Measurements from ENCODE around the gene SCN4A. TPM values are rescaled to one million over a fixed set of nuclear protein-coding genes. Genes with fewer than 3 reads are reported as not detected.
"Not testable (repeated sequence)": the region's sequence is repeated elsewhere in the genome, so short reads cannot be mapped to it uniquely, and the experiment has no call there.

The SCN4A gene
- total RNA-seq, 1 donor from 2014 or later = not detected

DNA sequence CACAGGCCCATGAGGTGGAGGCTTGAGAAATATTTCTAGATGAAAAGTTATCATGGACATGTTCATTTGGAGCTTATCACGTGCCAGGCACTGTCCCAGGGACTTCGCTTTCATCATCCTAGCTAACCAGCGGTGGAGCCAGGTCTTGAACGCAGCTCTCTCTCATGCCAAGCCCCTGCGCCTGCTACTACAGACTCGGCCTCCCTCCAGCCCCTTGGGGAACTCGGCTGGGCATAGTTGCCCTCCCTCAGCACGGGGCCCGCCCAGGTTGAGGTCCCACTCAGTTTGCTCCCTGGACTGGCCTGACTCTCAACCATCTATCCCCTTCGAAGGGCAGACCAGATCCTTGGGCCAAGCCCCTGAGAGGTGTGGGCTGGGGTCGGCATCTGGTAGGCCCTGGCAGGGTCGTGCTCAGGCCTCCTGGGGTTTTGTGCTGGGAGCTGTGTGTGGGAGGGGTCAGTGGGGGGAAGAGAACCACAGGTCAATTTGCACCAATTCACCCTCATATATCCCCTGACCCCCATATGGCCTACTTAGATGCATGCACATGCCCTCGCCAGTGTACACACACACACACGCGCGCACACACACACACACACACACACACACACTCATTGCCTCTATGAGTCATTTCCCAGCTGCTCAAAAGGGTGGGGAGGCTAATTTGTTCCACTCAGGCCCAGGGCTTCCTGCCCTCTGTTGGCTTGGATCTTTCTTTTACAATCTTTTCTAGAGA lies 12.1 kb upstream of the SCN4A start:
- DNase-seq (ENCODE audit: low read depth) = peak; percentile 64

DNA sequence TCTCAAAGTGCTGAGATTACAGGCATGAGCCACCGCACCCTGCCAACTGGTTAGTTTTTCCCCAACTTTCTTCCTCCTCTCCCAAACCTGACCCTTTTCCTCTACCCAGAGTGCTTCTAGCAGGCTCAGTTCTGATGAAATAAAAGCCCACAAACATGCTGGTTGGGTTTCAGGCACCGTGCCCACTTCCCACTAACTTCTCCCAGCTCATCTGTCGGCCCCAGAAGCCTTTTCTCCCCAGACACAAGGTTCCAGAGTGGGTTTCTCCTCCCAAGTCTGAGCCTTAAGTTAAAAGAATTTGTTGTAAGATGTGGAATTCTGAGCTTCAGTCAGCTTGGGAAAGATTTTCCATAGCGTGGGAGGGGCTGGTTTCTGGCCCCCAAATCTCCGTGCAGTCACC lies 11.5 kb upstream of the SCN4A start:
- DNase-seq (ENCODE audit: low read depth) = no peak

DNA sequence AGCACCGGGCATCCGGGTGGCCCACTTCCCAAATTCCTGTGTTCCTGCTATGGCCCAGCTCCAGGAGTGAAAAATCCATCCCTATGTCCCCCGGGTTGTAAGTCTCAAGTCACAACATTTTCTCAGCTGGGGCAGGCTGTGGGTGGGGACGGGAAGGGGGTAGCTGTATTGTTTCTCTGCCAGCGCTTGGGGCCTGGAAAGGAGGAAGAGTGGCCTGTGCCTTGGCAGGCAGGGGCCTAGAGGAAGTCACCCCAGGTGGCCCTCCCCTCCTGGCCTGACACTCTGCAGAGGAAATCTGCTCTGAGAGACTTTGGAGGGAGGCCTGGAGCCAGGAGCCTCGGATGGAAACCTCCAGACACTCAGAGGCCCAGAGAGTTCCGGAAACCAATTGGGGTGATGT lies 10.6 kb upstream of the SCN4A start:
- DNase-seq (ENCODE audit: low read depth) = no peak

DNA sequence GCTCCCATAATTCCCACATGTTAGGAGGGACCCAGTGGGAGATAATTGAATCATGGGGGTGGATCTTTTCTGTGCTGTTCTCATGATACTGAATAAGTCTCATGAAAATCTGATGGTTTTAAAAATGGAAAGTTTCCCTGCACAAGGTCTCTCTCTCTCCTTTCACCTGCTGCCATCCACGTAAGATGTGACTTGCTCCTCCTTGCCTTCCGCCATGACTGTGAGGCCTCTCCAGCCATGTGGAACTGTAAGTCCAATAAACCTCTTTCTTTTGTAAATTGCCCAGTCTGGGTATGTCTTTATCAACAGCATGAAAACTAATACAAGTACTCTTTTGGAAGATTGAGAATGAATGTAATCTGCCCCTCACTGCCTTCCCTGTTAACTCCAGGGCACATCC lies 9.9 kb upstream of the SCN4A start:
- not testable (repeated sequence) for DNase-seq (ENCODE audit: low read depth)

DNA sequence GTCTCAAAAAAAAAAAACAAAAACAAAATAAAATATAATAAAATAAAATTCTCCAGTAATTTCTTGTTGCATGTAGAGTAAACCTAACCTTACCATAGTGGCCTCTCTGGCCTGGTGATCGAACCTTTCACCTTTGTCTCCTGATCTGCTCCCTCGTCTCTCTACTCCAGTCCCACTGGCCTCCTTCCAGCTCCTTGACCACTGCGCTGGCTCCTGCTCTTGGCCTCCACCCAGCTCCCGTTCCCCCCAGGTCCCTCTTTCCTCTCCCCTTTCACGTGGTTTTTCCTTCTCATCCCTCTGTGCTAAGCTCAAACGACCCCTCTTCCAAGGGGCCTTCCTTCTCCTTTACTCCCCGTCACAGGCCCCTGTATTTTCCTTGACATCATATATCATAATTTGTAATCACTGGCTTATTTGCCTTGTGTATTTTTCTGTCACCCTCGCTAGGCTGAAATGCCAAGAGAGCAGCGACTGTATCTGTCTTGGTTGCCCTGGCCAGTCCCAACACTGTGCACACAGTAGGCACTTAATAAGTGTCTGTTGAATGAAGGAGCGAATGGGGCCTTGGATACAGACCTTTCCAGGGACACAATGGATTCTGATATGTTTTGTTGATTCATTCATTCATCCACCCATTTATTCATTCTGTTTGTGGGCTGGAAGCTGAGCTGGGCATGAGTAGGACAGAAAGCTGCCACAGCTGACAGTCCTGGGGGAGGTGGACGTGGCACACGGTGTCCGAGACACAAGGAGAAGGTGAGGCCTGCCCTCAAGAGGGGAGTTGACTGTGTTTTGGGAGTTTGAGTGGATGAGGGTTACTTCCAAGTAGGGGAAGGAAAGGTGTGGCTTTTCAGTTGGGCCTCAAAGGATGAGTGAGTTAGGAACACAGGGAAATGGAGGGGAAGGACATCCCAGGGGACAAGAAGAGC lies 5.8 kb upstream of the SCN4A start:
- no peak for DNase-seq (ENCODE audit: low read depth)

DNA sequence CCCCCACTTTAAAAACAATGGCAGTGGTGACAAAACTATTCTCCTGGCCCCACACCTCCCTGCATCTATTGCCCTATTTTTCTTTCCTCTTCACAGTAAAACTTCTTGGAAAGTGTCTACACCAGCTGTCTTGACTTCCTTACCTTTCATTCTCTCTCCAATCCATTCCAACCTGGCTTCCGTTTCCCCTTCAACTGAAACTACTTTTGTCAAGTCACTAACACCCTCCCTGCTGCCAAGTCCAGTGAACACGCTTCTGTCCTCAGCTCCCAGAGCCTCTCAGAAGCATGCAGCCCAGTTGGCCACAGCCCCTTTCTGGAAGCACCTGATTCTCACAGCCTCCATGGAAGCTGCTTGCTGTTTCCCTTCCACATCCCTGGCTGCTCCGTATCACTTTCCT lies 4.0 kb upstream of the SCN4A start:
- no peak for DNase-seq (ENCODE audit: low read depth)

DNA sequence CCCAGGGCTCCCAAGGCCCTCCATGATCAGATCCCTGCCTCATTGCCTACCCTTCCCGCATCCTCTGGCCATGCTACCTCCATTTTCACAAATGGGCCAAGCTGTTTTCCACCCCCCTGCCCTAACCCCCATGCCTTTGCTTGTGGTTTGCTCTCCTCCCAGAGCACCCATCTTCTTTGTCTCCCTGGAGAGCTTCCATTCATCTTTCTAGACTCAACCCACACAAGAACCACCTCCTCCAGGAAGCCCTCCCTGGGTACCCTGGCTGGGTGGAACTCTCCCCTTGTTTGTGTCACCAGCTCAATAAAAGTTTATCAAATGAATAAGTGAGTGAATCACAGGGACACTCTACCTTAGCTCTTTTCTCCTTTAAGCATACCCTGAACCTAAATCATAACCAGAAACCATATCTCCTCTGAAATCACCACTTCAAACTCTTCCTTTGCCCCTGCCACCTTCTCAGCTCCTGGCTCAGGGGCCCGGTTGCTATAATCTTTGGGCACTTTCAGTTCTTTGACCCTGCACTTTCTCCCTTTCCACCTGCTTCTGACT lies 2.9 kb upstream of the SCN4A start:
- no peak for DNase-seq (ENCODE audit: low read depth)

DNA sequence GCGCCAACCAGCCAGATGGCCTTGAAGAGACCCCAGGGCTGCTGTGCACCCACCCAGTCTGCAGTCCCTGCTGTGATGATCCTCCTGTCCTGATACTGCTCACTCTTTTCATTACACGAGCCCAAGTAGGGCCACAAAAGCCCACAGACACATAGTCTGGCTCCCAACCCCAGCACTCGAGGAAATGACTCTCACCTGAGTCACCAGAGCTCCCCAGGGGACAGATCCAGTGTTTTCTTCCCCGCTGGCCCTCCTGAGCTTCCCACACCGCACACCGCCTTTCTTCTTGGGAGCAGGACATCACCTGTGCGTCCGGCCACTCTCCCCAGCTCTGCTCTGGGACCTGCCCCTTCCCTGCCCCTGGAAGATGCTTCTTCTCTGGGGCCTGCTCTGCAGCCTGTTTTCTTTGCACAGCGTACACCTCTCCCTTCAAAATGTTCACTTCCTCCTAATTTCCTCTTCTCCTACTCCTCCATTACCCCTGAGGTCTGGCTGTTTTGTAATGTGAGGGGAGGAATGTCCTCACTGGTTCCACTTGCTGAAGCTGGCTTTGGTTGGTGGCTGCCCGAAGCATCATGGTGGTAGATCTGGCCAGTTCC lies 2.0 kb upstream of the SCN4A start:
- peak; percentile 57 for DNase-seq (ENCODE audit: low read depth)

DNA sequence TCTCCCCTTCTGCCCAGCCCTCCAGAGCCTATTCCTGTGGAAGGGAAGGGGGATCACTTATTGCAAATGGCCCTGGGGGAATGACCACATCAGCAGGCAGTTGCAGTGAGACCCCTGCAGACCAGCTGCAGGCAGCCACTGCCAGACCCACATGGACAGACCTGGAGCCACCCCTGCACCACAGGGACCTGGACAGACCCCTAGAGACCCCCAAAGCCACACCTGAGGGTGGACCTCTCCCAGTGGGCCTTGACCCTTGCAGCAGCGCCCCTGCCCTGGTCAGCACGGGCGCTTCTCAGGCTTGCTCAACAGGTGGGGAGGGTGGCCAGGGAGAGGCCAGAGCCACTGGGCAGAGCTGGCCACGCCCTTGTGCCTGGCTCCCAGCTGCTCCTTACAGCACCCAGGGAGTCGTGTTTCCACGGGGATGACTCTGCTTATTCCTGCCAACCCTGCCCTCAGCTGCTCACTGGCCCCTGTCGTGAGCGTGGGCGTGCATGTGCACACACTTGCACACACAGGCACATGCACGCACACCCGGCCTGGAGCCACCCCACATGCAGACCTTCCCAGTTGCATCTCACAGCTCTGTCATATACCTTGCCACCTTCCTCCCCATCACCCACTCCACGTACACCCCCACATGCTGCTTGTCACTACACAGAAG lies 1.3 kb upstream of the SCN4A start:
- peak; percentile 66 for DNase-seq (ENCODE audit: low read depth)

DNA sequence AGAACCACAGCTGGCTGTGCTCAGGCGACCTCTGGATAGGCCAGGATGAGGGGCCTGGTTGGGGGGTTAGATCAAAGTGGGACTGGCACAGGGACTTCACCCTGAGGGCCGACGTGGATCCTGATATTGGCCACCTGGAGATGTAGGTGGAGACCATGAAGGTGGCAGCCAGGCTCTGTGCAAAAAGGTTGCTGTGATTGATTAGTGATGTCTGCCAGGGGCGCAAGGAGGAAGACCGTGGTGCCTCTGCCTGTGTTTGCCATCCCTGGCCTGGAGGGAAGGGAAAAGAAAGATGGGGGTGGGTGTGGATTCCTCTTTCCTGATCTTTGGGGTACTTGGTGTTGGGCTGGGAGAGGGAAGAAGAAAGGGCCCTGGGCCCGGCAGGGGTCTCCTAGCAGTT lies 529 bp upstream of the SCN4A start:
- DNase-seq (ENCODE audit: low read depth) = no peak

DNA sequence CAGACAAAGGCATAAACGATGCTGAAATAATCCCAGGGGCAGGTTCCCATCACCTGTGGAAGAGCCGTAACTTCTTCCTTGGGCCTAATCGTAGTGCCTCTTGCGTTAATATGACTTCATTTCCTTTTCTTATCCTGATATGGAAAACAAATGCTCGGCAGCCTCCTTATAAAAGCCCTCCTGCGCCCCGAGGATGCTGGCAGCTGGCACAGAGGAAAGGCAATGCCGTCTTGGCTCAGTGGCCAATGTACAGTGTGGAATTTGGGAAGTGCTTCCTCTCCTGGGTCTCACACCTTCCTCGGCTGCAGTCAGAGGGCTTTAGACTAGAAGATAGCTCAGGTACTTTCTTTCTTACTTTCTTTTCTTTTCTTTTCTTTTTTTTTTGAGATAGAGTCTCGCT lies 3.4 kb downstream of the SCN4A start:
- no peak for DNase-seq (ENCODE audit: low read depth)

DNA sequence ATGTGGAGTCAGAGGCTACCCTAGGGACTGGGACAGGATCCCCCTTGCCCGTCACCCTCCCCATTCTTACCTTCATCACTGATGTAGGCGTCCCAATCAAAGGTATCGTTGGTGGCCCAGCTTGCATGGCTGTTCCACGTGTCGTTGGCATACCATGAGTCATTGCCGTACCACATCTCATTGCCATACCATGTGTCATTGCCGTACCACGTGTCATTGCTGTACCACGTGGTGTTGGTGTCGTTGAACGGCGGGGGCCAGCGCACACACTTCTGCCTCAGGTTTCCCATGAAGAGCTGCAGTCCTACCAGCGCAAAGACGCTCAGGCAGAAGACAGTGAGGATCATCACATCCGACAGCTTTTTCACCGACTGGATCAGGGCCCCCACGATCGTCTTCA lies 4.8 kb downstream of the SCN4A start:
- DNase-seq (ENCODE audit: low read depth) = no peak

DNA sequence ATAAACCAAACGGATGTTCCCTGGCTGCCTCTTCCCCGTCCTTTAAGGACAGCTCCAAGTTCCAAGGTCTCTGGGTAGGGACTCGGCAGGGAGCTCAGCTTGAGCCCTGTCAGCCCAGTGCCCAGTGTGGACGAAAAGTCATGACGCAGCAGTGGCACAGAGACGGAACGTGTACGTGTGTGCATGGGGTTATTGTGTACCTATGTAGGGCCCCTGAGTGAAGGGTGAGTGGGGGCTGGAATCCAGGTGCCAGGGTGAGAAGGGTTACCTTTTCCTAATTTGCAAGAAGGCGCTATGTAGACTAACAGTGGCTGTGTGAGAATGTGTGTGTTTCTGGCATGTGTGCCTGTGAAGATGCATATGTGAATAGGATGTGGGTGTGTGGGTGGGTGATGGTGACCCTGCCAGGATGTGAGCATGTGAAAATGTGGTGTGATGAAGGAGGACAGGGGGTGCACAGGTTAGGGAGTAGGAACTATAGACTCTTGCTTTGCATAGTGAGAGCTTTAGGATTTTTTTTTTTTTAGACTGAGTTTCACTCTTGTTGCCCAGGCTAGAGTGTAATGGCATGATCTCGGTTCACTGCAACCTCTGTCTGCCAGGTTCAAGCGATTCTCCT lies 6.0 kb downstream of the SCN4A start:
- no peak for DNase-seq (ENCODE audit: low read depth)

DNA sequence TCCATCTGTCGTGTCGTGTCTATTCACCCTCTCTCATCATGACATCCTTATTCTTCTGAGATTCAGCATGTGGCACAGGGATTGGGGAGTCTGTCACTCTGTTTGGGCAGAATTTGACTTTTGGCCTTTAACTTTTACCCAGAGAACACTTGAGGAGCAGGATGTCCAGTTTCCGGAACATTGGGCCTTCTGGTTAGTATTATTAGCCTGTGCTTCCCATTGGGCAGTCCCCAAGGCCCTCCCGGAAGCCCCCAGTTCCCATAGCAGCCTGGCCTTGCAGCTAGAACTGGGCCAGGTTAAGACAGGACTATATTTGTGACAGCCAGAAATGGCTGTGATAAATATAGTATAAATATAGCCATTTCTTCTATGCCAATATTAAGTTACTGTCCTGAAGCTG lies 9.6 kb downstream of the SCN4A start:
- DNase-seq (ENCODE audit: low read depth) = no peak

DNA sequence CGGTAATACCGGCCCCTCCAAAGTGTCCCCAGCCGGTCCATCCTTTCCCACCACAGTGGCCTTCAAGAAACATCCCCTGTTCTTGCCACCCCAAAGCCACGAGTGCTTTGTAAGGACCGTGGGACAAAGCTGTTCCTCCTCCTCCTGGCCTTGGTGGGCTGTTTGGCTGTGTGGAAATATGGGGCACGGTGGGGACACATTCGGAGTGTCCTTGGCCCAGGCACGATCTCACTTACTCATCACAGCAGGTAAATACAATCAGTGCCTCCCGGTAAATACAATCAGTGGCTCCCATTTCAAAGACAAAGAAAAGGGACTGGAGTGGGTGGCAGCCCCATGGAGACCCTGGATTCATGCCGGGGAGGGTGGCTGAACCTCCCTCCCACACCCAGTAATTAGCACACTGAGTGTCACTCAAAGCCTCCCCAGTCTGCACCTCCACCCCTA lies 10.4 kb downstream of the SCN4A start:
- no peak for DNase-seq (ENCODE audit: low read depth)

DNA sequence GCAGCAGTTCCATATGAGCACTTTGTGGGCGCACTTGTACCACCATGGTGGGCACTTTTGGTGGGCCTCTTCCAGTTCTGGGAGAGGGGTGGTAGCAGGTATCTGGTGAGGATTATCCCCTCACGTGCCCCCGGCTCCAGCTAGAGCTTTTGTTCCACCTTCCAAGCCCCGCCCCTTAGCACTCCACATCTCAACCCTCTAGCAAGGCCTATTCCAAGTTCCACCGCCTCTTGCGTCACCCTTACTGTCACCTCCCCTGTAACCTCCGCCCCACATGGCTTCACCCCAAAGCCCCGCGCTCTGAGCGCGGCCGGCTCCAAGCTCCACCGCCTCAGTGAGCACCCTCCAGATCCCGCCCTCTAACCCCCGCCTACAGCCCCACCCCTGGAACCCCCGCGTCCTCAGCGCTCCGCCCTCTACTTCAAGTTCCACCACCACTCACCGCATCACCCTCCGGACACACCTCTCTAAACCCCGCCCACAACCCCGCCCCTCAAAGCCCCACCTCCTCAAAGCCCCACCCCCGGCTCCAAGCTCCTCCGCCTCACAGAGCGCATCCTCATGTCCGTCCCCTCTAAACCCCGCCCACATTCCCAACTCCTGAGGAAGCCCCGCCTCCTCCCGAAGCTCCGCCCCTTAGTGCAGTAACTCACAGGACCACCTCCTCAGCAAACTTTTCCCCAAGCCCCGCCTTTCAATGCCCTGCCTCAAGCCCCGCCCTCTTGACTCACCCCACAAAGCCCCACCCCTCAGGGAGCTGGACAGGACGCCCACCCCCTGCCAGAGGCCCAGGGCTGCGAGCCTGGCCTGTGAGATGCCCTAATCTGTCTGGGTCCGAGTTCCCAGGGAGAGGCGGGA lies 11.1 kb downstream of the SCN4A start:
- peak; percentile 26 for DNase-seq (ENCODE audit: low read depth)

DNA sequence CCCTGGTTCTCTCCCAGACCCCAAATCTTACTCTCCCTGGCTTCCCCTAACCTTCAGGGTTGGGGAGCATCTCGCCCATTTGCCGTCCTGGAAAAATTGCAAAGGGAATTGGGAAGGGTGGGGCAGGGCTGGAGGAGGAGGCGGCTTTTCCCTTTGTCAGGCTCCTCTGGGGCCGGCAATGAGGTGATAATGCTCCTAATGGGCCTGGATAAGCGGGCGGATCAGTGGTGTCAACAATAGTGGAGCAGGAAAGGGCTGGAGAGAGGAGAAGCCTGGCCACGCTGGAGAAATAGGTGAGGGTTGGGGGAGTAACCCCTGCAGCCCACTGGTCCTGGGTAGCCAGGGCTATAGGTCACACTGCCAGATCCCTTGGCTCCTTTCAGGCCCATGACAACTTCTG lies 12.3 kb downstream of the SCN4A start:
- no peak for DNase-seq (ENCODE audit: low read depth)

DNA sequence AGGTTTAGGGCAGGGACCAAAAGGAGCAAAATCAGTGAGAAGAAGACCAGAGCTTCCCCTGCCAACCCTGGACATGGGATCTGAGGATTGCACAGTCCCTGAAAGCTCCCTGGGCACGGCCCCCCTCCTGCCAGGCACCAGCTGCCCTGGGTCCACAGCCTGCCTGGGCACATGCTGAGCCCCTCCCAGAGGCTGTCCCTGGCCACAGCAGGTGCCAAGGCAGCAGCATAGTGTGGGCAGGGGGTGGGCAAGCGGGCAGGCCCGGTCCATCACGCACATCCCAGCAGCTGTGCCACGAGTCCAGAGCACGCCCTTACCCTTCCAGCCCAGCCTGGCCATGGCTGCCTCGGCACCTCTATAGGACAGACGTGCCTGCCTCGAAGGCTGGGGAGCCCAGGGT lies 12.7 kb downstream of the SCN4A start:
- no peak for DNase-seq (ENCODE audit: low read depth)

DNA sequence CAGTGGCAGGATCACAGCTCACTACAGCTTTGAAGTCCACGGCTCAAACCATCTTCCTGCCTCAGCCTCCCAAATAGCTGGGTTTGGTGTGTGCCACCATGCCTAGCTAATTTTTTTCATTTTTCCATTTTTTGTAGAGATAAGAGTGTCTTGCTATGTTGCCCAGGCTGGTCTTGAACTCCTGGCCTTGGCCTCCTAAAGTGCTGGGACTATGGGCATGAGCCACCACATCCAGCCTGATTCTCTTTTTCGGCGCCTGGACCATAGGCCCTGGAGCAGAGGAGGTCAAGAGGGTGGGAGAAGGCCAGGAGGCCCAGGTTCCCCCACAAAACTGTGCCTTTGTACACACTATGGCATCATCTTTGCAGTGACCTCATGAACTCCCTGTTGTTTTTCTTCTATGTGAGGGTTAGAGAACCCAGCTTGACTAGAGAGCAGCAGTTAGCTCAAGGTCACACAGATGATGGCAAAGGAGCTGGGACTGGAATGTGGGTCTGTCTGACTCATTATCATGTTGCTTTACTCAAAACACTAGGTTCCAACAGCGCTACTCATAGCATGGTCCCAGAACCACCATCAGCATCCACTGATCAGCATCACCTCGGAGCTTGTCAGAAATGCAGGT lies 16.3 kb downstream of the SCN4A start:
- DNase-seq (ENCODE audit: low read depth) = peak; percentile 11

DNA sequence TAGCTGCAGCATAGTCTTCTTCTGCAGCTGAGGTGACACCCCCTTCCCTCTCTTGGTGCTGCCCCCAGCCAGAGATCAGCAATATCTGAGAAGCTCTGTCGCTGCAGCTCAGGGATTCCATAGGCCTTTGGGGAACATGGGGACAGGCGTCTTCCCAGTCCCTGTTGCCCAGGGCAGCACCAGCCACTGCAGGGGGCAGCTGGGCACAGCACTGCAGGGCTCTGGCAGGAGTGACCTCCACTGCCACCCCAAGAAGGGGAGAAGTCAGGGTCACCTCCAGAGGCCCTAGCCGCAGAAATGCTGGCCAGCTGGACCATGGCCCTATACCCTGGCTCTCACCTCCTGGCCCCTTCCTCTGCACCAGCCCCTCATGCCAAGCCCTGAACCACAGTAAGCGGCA lies 16.9 kb downstream of the SCN4A start:
- DNase-seq (ENCODE audit: low read depth) = no peak

Measured in renal cortical epithelial cell (primary cell).